Measurements from ENCODE around the gene OR2L8. TPM values are rescaled to one million over a fixed set of nuclear protein-coding genes. Genes with fewer than 3 reads are reported as not detected.

OR2L8 gene
- total RNA-seq, 1 experiment from 2014 or later: not detected

DNA sequence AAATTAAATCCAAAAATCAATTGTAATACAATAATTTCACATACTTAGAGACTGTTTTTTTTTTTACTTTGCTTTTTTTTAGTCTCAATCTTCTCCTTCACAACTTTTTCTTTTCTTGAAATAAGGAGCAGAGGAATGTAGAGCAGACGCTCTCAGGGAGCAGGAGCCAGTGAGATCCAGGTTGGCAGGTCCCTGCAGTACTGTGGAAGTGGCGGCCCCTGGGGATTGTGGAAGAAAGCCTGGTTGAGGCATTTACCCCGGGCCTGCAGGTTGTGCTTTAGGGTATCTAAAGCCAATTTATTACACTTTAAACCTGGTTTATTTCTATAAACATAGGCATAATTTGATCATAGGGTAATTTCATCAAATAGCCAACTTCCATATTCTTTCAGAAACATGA, 24.7 kb upstream of the OR2L8 start:
- Mint-ChIP-seq H3K27ac (ENCODE audit: unreplicated experiment) (no peak overlapping the region), H3K4me1 (ENCODE audit: low read depth, unreplicated experiment) (no peaks in the 10 kb centered on the region), H3K9me3 (ENCODE audit: unreplicated experiment) (no peaks in the 10 kb centered on the region), H3K36me3 (ENCODE audit: insufficient read depth, unreplicated experiment) (no peaks in the 10 kb centered on the region), H3K4me3 (ENCODE audit: unreplicated experiment) (no peak overlapping the region), H3K27me3 (ENCODE audit: insufficient read depth, unreplicated experiment) (peaks cover 5% of the 10 kb centered on the region)
- no peak for DNase-seq
- TF ChIP-seq, protein P1, sequence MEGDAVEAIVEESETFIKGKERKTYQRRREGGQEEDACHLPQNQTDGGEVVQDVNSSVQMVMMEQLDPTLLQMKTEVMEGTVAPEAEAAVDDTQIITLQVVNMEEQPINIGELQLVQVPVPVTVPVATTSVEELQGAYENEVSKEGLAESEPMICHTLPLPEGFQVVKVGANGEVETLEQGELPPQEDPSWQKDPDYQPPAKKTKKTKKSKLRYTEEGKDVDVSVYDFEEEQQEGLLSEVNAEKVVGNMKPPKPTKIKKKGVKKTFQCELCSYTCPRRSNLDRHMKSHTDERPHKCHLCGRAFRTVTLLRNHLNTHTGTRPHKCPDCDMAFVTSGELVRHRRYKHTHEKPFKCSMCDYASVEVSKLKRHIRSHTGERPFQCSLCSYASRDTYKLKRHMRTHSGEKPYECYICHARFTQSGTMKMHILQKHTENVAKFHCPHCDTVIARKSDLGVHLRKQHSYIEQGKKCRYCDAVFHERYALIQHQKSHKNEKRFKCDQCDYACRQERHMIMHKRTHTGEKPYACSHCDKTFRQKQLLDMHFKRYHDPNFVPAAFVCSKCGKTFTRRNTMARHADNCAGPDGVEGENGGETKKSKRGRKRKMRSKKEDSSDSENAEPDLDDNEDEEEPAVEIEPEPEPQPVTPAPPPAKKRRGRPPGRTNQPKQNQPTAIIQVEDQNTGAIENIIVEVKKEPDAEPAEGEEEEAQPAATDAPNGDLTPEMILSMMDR (IDR thresholded peaks at IDR 0.05; ENCODE audit: insufficient read depth in 1 of 2, low read depth in 1 of 2, low read length in 1 of 2, severe bottlenecking in 1 of 2, unreplicated experiment in 1 of 2): no peak
- intact Hi-C loops (cut with micrococcal nuclease; ENCODE audit: unreplicated experiment): no loop called here
- Histone ChIP-seq H3K4me1 (no peaks in the 10 kb centered on the region), H3K36me3 (ENCODE audit: control insufficient read depth, insufficient read depth, low read length) (no peaks in the 10 kb centered on the region), H3K27me3 (replicated peaks; ENCODE audit: control insufficient read depth, insufficient read depth, low read length) (no peaks in the 10 kb centered on the region), H3K4me3 (ENCODE audit: low read depth, low read length) (no peak overlapping the region), H3K9me3 (no peaks in the 10 kb centered on the region)
- ChIA-PET CTCF (no interaction called here), POLR2A (no interaction called here)
- no TSS peak for BruUV-seq (replicated peaks)

DNA sequence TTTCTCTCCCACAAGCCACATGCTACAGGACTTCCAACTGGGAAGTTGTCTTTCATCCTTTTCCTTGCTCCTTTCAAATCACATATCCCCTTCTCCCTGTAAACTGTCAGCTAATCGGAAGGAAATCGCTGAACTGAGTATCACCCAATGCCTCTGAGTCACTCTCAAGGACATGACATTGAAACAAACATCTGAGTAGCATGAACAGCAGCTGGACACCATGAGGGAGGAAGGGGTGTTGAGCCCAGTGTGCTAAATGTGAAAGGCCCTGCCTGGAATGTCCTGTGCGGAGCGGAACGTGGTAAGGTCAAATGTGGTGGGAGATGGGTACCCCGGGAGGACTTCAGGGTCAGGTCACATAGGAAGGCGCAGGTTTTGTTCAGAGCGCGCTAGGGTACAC, 23.8 kb upstream of the OR2L8 start, which contains the start of gene OR2AJ1:
Gene OR2AJ1 (plus strand): TSS at position 22 of the 400 bp plus-strand sequence. CDS start 8,880 bp downstream, outside the sequence.
- intact Hi-C loops (cut with micrococcal nuclease; ENCODE audit: unreplicated experiment): no loop called here
- no peaks in the 10 kb centered on the region for H3K9me3 Mint-ChIP-seq (ENCODE audit: unreplicated experiment)
- no peak within 1 kb of the TSS for H3K4me3 Mint-ChIP-seq (ENCODE audit: unreplicated experiment)
- DNase-seq: no peak
- no peaks in the 10 kb centered on the region for H3K36me3 Mint-ChIP-seq (ENCODE audit: insufficient read depth, unreplicated experiment)
- peaks cover 5% of the 10 kb centered on the region for H3K27me3 Mint-ChIP-seq (ENCODE audit: insufficient read depth, unreplicated experiment)
- ChIA-PET POLR2A (no interaction called here), CTCF (no interaction called here)
- H3K36me3 ChIP-seq (ENCODE audit: control insufficient read depth, insufficient read depth, low read length): no peaks in the 10 kb centered on the region
- no peaks in the 10 kb centered on the region for H3K9me3 ChIP-seq
- H3K4me3 ChIP-seq (ENCODE audit: low read depth, low read length): no peak within 1 kb of the TSS
- BruUV-seq (replicated peaks): no TSS peak
- no peak within 1 kb of the TSS for H3K27ac Mint-ChIP-seq (ENCODE audit: unreplicated experiment)
- TF ChIP-seq, protein P1 (IDR thresholded peaks at IDR 0.05; ENCODE audit: insufficient read depth in 1 of 2, low read depth in 1 of 2, low read length in 1 of 2, severe bottlenecking in 1 of 2, unreplicated experiment in 1 of 2): no peak
- no peaks in the 10 kb centered on the region for H3K27me3 ChIP-seq (replicated peaks; ENCODE audit: control insufficient read depth, insufficient read depth, low read length)
- H3K4me1 ChIP-seq: no peaks in the 10 kb centered on the region
- no peaks in the 10 kb centered on the region for H3K4me1 Mint-ChIP-seq (ENCODE audit: low read depth, unreplicated experiment)

DNA sequence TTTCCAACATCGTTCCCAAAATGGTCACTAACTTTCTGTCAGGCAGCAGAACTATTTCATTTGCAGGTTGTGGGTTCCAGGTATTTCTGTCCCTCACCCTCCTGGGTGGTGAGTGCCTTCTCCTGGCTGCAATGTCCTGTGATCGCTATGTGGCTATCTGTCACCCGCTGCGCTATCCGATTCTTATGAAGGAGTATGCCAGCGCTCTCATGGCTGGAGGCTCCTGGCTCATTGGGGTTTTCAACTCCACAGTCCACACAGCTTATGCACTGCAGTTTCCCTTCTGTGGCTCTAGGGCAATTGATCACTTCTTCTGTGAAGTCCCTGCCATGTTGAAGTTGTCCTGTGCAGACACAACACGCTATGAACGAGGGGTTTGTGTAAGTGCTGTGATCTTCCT, 14.7 kb upstream of the OR2L8 start:
- no peak overlapping the region for H3K4me3 ChIP-seq (ENCODE audit: low read depth, low read length)
- H3K4me1 ChIP-seq: no peaks in the 10 kb centered on the region
- DNase-seq: no peak
- no peaks in the 10 kb centered on the region for H3K36me3 ChIP-seq (ENCODE audit: control insufficient read depth, insufficient read depth, low read length)
- TF ChIP-seq, protein P1 (IDR thresholded peaks at IDR 0.05; ENCODE audit: insufficient read depth in 1 of 2, low read depth in 1 of 2, low read length in 1 of 2, severe bottlenecking in 1 of 2, unreplicated experiment in 1 of 2): no peak
- POLR2A ChIA-PET: no interaction called here
- CTCF ChIA-PET: no interaction called here
- no peaks in the 10 kb centered on the region for H3K36me3 Mint-ChIP-seq (ENCODE audit: insufficient read depth, unreplicated experiment)
- H3K4me3 Mint-ChIP-seq (ENCODE audit: unreplicated experiment): no peak overlapping the region
- H3K27me3 Mint-ChIP-seq (ENCODE audit: insufficient read depth, unreplicated experiment): no peaks in the 10 kb centered on the region
- BruUV-seq (replicated peaks): no TSS peak
- no peaks in the 10 kb centered on the region for H3K27me3 ChIP-seq (replicated peaks; ENCODE audit: control insufficient read depth, insufficient read depth, low read length)
- H3K4me1 Mint-ChIP-seq (ENCODE audit: low read depth, unreplicated experiment): no peaks in the 10 kb centered on the region
- intact Hi-C loops (cut with micrococcal nuclease; ENCODE audit: unreplicated experiment): no loop called here
- no peaks in the 10 kb centered on the region for H3K9me3 Mint-ChIP-seq (ENCODE audit: unreplicated experiment)
- no peaks in the 10 kb centered on the region for H3K9me3 ChIP-seq
- H3K27ac Mint-ChIP-seq (ENCODE audit: unreplicated experiment): no peak overlapping the region

Measured in Caco-2 (cell line).